Measurements from ENCODE around the gene FOLR3. TPM values are rescaled to one million over a fixed set of nuclear protein-coding genes. Genes with fewer than 3 reads are reported as not detected.
"Not testable (repeated sequence)": the region's sequence is repeated elsewhere in the genome, so short reads cannot be mapped to it uniquely, and the experiment has no call there.

The FOLR3 gene
- polyA plus RNA-seq, 1 of the 3 experiments (the other 2 are of a cell fraction): not detected

GRCh38 chr11:72141066-72141465 lies 5.5 kb downstream of the FOLR3 start:
- Histone ChIP-seq H3K36me3 (replicated peaks in 1 of 2; ENCODE audit: control insufficient read depth in 1 of 2, insufficient read depth in 2 of 2, low read length in 1 of 2) (no peaks in the 10 kb centered on the region), H3K4me2 (no peak overlapping the region; the same call in 1 of the 2 replicates), H3K79me2 (ENCODE audit: insufficient read depth) (no peaks in the 10 kb centered on the region), H3K4me3 (ENCODE audit: low read depth in 2 of 2, low read length in 1 of 2) (no peak overlapping the region), H3F3A (replicated peaks; ENCODE audit: insufficient read depth) (no peaks in the 10 kb centered on the region), H2AFZ (ENCODE audit: low read depth) (no peak overlapping the region; the same call in 1 of the 2 replicates), H3K9me2 (no peaks in the 10 kb centered on the region), H4K20me1 (ENCODE audit: insufficient read depth) (no peaks in the 10 kb centered on the region), H3K9ac (no peak overlapping the region), H3K4me1 (ENCODE audit: control insufficient read depth in 1 of 2, insufficient read depth in 2 of 2, low read depth in 1 of 2, low read length in 1 of 2) (no peaks in the 10 kb centered on the region; a peak in 1 of 4 replicates), H3K9me3 (no peaks in the 10 kb centered on the region), H3K27me3 (ENCODE audit: insufficient read depth) (no peaks in the 10 kb centered on the region), H3K27ac (ENCODE audit: low read depth in 2 of 2, low read length in 1 of 2) (peak overlapping the region in 1 of 2 experiments; percentile 37; a peak in 1 of 4 replicates)
- ChIA-PET POLR2A (no interaction called here), CTCF (interaction anchor here (1.5 to 2.5 kb wide), 2 partner anchors 15 to 116 kb away, joined by 5 to 7 read pairs; no protein-coding TSS in a partner anchor)
- 20% methylated on average over 3 of the region's 3 CpGs for WGBS (ENCODE audit: low lambda C conversion rate)
- no peak for TF ChIP-seq RXRA (IDR thresholded peaks at IDR 0.05; ENCODE audit: borderline replicate concordance, low read depth)
- 0 out of 2 replicates have a peak, but pooled peaks have one; percentile 17 for TF ChIP-seq NFIC (IDR thresholded peaks at IDR 0.05; ENCODE audit: borderline replicate concordance)
- peak; percentile 51; the same call in 1 of the 2 replicates for TF ChIP-seq FOSL2 (IDR thresholded peaks at IDR 0.05; ENCODE audit: borderline replicate concordance, low read depth)
- TF ChIP-seq TCF12 (IDR thresholded peaks at IDR 0.05): peak; percentile 58; the same call in 1 of the 2 replicates
- TF ChIP-seq USF1 (IDR thresholded peaks at IDR 0.05; ENCODE audit: borderline replicate concordance, low read depth): no peak
- TF ChIP-seq PBX3 (IDR thresholded peaks at IDR 0.05): peak; percentile 22; the same call in 1 of the 2 replicates
- no peak for TF ChIP-seq SMC3 (IDR thresholded peaks at IDR 0.05; ENCODE audit: low read depth, low read length)
- TF ChIP-seq EZH2phosphoT487 (IDR thresholded peaks at IDR 0.05; ENCODE audit: borderline replicate concordance, low read depth): no peak
- TF ChIP-seq JUND (IDR thresholded peaks at IDR 0.05): peak; percentile 71
- no peak for DNase-seq

GRCh38 chr11:72142086-72142485 lies 6.6 kb downstream of the FOLR3 start:
- H3K4me2 ChIP-seq; H3K27me3 ChIP-seq (ENCODE audit: insufficient read depth); H2AFZ ChIP-seq (ENCODE audit: low read depth); H3F3A ChIP-seq (replicated peaks; ENCODE audit: insufficient read depth); DNase-seq; H3K9ac ChIP-seq; H3K27ac ChIP-seq (ENCODE audit: low read depth in 2 of 2, low read length in 1 of 2); H3K79me2 ChIP-seq (ENCODE audit: insufficient read depth); H3K4me1 ChIP-seq (ENCODE audit: control insufficient read depth in 1 of 2, insufficient read depth in 2 of 2, low read depth in 1 of 2, low read length in 1 of 2); H4K20me1 ChIP-seq (ENCODE audit: insufficient read depth); H3K4me3 ChIP-seq (ENCODE audit: low read depth in 2 of 2, low read length in 1 of 2); POLR2A ChIA-PET; H3K36me3 ChIP-seq (replicated peaks in 1 of 2; ENCODE audit: control insufficient read depth in 1 of 2, insufficient read depth in 2 of 2, low read length in 1 of 2); H3K9me2 ChIP-seq; H3K9me3 ChIP-seq: not testable (repeated sequence)
- WGBS (ENCODE audit: low lambda C conversion rate): 60% methylated on average over 1 of the region's 1 CpG
- CTCF ChIA-PET: interaction anchor here (1.5 kb wide), 1 partner anchor 17 kb away, joined by 5 read pairs; no protein-coding TSS in a partner anchor

GRCh38 chr11:72142543-72142942 lies 7.0 kb downstream of the FOLR3 start:
- H3K4me3 ChIP-seq (ENCODE audit: low read depth in 2 of 2, low read length in 1 of 2); POLR2A ChIA-PET: not testable (repeated sequence)

More at GRCh38 chr11:72142543-72142942, 7.0 kb downstream of the FOLR3 start:
- WGBS (ENCODE audit: low lambda C conversion rate): no CpG with 5 or more reads among the region's 1 CpG
- not testable (repeated sequence) for H3K9me2 ChIP-seq; H3K4me1 ChIP-seq (ENCODE audit: control insufficient read depth in 1 of 2, insufficient read depth in 2 of 2, low read depth in 1 of 2, low read length in 1 of 2); H2AFZ ChIP-seq (ENCODE audit: low read depth); H3K27ac ChIP-seq (ENCODE audit: low read depth in 2 of 2, low read length in 1 of 2); H3K9me3 ChIP-seq; H3K27me3 ChIP-seq (ENCODE audit: insufficient read depth); DNase-seq; H4K20me1 ChIP-seq (ENCODE audit: insufficient read depth); H3K79me2 ChIP-seq (ENCODE audit: insufficient read depth); H3K36me3 ChIP-seq (replicated peaks in 1 of 2; ENCODE audit: control insufficient read depth in 1 of 2, insufficient read depth in 2 of 2, low read length in 1 of 2); H3K4me2 ChIP-seq; H3F3A ChIP-seq (replicated peaks; ENCODE audit: insufficient read depth); H3K9ac ChIP-seq
- CTCF ChIA-PET: interaction anchor here (1.2 to 3.5 kb wide), 6 partner anchors 27 to 130 kb away, joined by 3 to 35 read pairs (median 10); partner anchors contain the start of gene ANAPC15

Measured in SK-N-SH (cell line).